Ovary (tissue), 3 donors: Measurements from ENCODE around the gene RNU1-3.
"Not testable (repeated sequence)": the region's sequence is repeated elsewhere in the genome, so short reads cannot be mapped to it uniquely, and the experiment has no call there.

Experiments
- CTCF ChIP-seq, 3 donors: fragments of 450-650 bp in 2 of 3; fragments of 200-600 bp in 1 of 3; IDR thresholded peaks; one replicate each; pipeline versions ENCODE4 v1.5.1 to v1.8.0; 2016 to 2022; ENCODE audit warnings: antibody characterized with exemption in 3 of 3, mild to moderate bottlenecking in 1 of 3
- POLR2A ChIP-seq: fragments of 450-650 bp; IDR thresholded peaks from one replicate; pipeline ENCODE4 v1.6.1; 2017; ENCODE audit warnings: antibody characterized with exemption, mild to moderate bottlenecking, moderate library complexity
- donor health status: DM: no; HTN: no; CAD: no.

- not testable (repeated sequence) for TF ChIP-seq POLR2A; CTCF (IDR thresholded peaks at IDR 0.05)
Observed at GRCh38 chr1:16649390-16649789, 17.4 kb downstream of the RNU1-3 start.
